HCT116 (cell line): Measurements from ENCODE around the gene UTP20. TPM values are rescaled to one million over a fixed set of nuclear protein-coding genes. Genes with fewer than 3 reads are reported as not detected.

Experiments
- ATAC-seq: fragments of 200-7000 bp; cut with Tn5 transposase; 2 replicates; pipeline ENCODE4 v1.9.1; 2020; ENCODE audit warnings: mild to moderate bottlenecking, moderate library complexity
- BruUV-seq: library from RNA; stranded (reverse); fragments of 400-500 nt; replicated peaks from 2 replicates; lab custom pipeline; 2021; lab: Mats Ljungman, UMichigan
- CTCF ChIA-PET: fragments of 300-600 bp; sonication (Branson Sonifier 250); formaldehyde crosslinking; loops from one replicate; lab custom pipeline; 2021; ENCODE audit warnings: antibody characterized with exemption; lab: Charles Lee
- POLR2A ChIA-PET: fragments of 300-600, 350-600 bp; sonication (Branson Sonifier 250); formaldehyde crosslinking; loops from one replicate; lab custom pipeline; 2021; ENCODE audit warnings: antibody characterized with exemption; lab: Charles Lee
- RAD21 ChIA-PET, 2 experiments: fragments of 300-600 bp; sonication (Branson Sonifier 250); formaldehyde crosslinking; loops; one replicate each; lab custom pipeline; 2023; ENCODE audit warnings: low total read pairs in 2 of 2; ENCODE audit not compliant: uncharacterized antibody in 2 of 2, unreplicated experiment in 2 of 2, low non-redundant PET in 1 of 2; lab: Charles Lee
- DNase-seq: peaks from one replicate; pipeline ENCODE4 v3.0.0-alpha.2; 2010; ENCODE audit warnings: low read depth, low spot score
- H2AFZ ChIP-seq: fragments of 200-600 bp; shearing (Covaris generic), sonication (generic); 2 replicates; pipeline ENCODE4 v1.6.1; 2017; ENCODE audit warnings: low read depth, mixed run types, mixed read lengths, antibody characterized with exemption, low read length; ENCODE audit not compliant: poor library complexity, severe bottlenecking
- H3K27ac ChIP-seq: 2 replicates; pipeline ENCODE4 v1.5.1; 2012; ENCODE audit warnings: low read depth, low read length
- H3K27me3 ChIP-seq: fragments of 200-600 bp; sonication (generic); 2 replicates; pipeline ENCODE4 v1.6.1; 2016; ENCODE audit warnings: mixed run types, low read length, mixed read lengths; ENCODE audit not compliant: insufficient read depth
- H3K36me3 ChIP-seq, 2 experiments: fragments of 200-500 bp in 1 of 2; fragments of 200-600 bp in 1 of 2; sonication (Bioruptor generic) in 1 of 2; sonication (generic) in 1 of 2; 2 replicates each; pipeline versions ENCODE4 v1.5.1 to v1.6.1; 2014 to 2016; ENCODE audit warnings: low read length in 2 of 2, inconsistent platforms in 1 of 2, mixed read lengths in 1 of 2, mixed run types in 1 of 2; ENCODE audit not compliant: insufficient read depth in 2 of 2, control insufficient read depth in 1 of 2
- H3K4me1 ChIP-seq, 2 experiments: fragments of 200-600 bp in 1 of 2; sonication (generic) in 1 of 2; 2 replicates each; pipeline versions ENCODE4 v1.5.1 to v1.6.1; 2012 to 2017; ENCODE audit warnings: low read length in 2 of 2, inconsistent platforms in 1 of 2, mild to moderate bottlenecking in 1 of 2, mixed read lengths in 1 of 2, mixed run types in 1 of 2, moderate library complexity in 1 of 2; ENCODE audit not compliant: insufficient read depth in 2 of 2, control insufficient read depth in 1 of 2
- H3K4me2 ChIP-seq: fragments of 200-600 bp; sonication (generic); 2 replicates; pipeline ENCODE4 v1.6.1; 2017; ENCODE audit warnings: mixed run types, low read length, mixed read lengths
- H3K4me3 ChIP-seq, 2 experiments: fragments of 200-600 bp in 1 of 2; sonication (generic) in 1 of 2; replicated peaks in 1 of 2; 2 replicates each; pipeline ENCODE4 v1.5.1; 2011 to 2016; ENCODE audit warnings: low read length in 2 of 2, control low read depth in 1 of 2, low read depth in 1 of 2, mild to moderate bottlenecking in 1 of 2, mixed read lengths in 1 of 2, mixed run types in 1 of 2
- H3K79me2 ChIP-seq: fragments of 200-600 bp; sonication (generic); 2 replicates; pipeline ENCODE4 v1.6.1; 2017; ENCODE audit warnings: mild to moderate bottlenecking, mixed run types, low read length, moderate library complexity, mixed read lengths; ENCODE audit not compliant: insufficient read depth
- H3K9ac ChIP-seq: fragments of 200-600 bp; sonication (generic); 2 replicates; pipeline ENCODE4 v1.6.1; 2016; ENCODE audit warnings: low read length, mixed read lengths
- H3K9me2 ChIP-seq: fragments of 200-600 bp; sonication (generic), shearing (Covaris generic); 2 replicates; pipeline ENCODE4 v1.6.1; 2017; ENCODE audit warnings: mixed run types, mild to moderate bottlenecking, moderate library complexity; ENCODE audit not compliant: insufficient read depth
- H3K9me3 ChIP-seq, 2 experiments: fragments of 200-500 bp in 1 of 2; fragments of 200-600 bp in 1 of 2; sonication (Bioruptor generic) in 1 of 2; sonication (generic) in 1 of 2; 2 replicates each; pipeline ENCODE4 v1.6.1; 2014 to 2017; ENCODE audit warnings: low read length in 2 of 2, mixed read lengths in 2 of 2, inconsistent platforms in 1 of 2, low read depth in 1 of 2, mild to moderate bottlenecking in 1 of 2, mixed run types in 1 of 2, moderate library complexity in 1 of 2; ENCODE audit not compliant: control insufficient read depth in 1 of 2, insufficient read depth in 1 of 2
- H4K20me1 ChIP-seq: fragments of 200-600 bp; sonication (generic), shearing (Covaris generic); 2 replicates; pipeline ENCODE4 v1.6.1; 2017; ENCODE audit warnings: mixed run types, mild to moderate bottlenecking, moderate library complexity; ENCODE audit not compliant: insufficient read depth
- ATF3 ChIP-seq: IDR thresholded peaks from 2 replicates; pipeline ENCODE4 v1.6.1; 2012
- CBX3 ChIP-seq: IDR thresholded peaks from 2 replicates; pipeline ENCODE4 v1.6.1; 2012; ENCODE audit warnings: low read depth
- CEBPB ChIP-seq: IDR thresholded peaks from 2 replicates; pipeline ENCODE4 v1.6.1; 2012; ENCODE audit warnings: low read depth
- CTCF ChIP-seq, 3 experiments: fragments of 200-600 bp in 1 of 3; sonication (generic) in 1 of 3; IDR thresholded peaks in 2 of 3; conservative IDR thresholded peaks in 1 of 3; 2 replicates each; pipeline ENCODE4 v1.5.1; 2012 to 2017; ENCODE audit warnings: low read depth in 2 of 3, low read length in 2 of 3, antibody characterized with exemption in 1 of 3, borderline replicate concordance in 1 of 3, control low read depth in 1 of 3, mild to moderate bottlenecking in 1 of 3, mixed read lengths in 1 of 3, mixed run types in 1 of 3, moderate library complexity in 1 of 3; ENCODE audit not compliant: insufficient read depth in 1 of 3
- EZH2phosphoT487 ChIP-seq: fragments of 200-600 bp; IDR thresholded peaks from 2 replicates; pipeline ENCODE4 v1.6.1; 2018; ENCODE audit warnings: antibody characterized with exemption, borderline replicate concordance
- FOSL1 ChIP-seq: IDR thresholded peaks from 2 replicates; pipeline ENCODE4 v1.6.1; 2012; ENCODE audit warnings: low read depth
- MAX ChIP-seq: IDR thresholded peaks from 2 replicates; pipeline ENCODE4 v1.6.1; 2012
- POLR2AphosphoS5 ChIP-seq: IDR thresholded peaks from 2 replicates; pipeline ENCODE4 v1.6.1; 2011; ENCODE audit warnings: mild to moderate bottlenecking, low read depth, low read length, moderate library complexity
- RAD21 ChIP-seq: IDR thresholded peaks from 2 replicates; pipeline ENCODE4 v1.6.1; 2012; ENCODE audit warnings: low read depth, mild to moderate bottlenecking
- SIN3A ChIP-seq: IDR thresholded peaks from 2 replicates; pipeline ENCODE4 v1.6.1; 2012; ENCODE audit warnings: low read depth
- SRF ChIP-seq: IDR thresholded peaks from 2 replicates; pipeline ENCODE4 v1.6.1; 2012; ENCODE audit warnings: low read depth
- YY1 ChIP-seq: IDR thresholded peaks from 2 replicates; pipeline ENCODE4 v1.6.1; 2011; ENCODE audit warnings: low read length, low read depth, moderate library complexity, mild to moderate bottlenecking; ENCODE audit not compliant: insufficient replicate concordance; ENCODE audit errors: extremely low read depth
- ZBTB33 ChIP-seq: IDR thresholded peaks from 2 replicates; pipeline ENCODE4 v1.6.1; 2011; ENCODE audit warnings: mild to moderate bottlenecking, low read length, moderate library complexity; ENCODE audit not compliant: insufficient replicate concordance; ENCODE audit errors: extremely low read depth
- ZFX ChIP-seq: fragments of 450-650 bp; IDR thresholded peaks from 2 replicates; pipeline ENCODE4 v1.6.1; 2017
- intact Hi-C: fragments of 100-400 bp; cut with micrococcal nuclease; formaldehyde crosslinking; loops from 2 replicates; pipeline ENCODE4 v1.10.0; 2022
- total RNA-seq: library from RNA; stranded (reverse); gene quantifications from one replicate; pipeline ENCODE4 v1.2.1, GENCODE V29; 2021; ENCODE audit not compliant: unreplicated experiment

UTP20 gene
- total RNA-seq, 1 experiment from 2014 or later: 19.3 TPM

- TF ChIP-seq ZBTB33 (no peak), POLR2AphosphoS5 (peak; percentile 86), CBX3 (no peak), EZH2phosphoT487 (no peak)
- TF ChIP-seq, all 23 proteins: peak for 5
These were observed at the start of gene UTP20 (continued) for GRCh38 chr12:101280006-101280505.

- H3K4me3 ChIP-seq: no peak overlapping the region
- H3K36me3 ChIP-seq: no peaks in the 10 kb centered on the region
- DNase-seq (no peak), ATAC-seq (no peak)
- H3K4me1 ChIP-seq: no peaks in the 10 kb centered on the region
- H3K4me2 ChIP-seq: no peak overlapping the region
- intact Hi-C loops: no loop called here
- no peak overlapping the region for H2AFZ ChIP-seq
- no TSS peak for BruUV-seq
- H3K9me3 ChIP-seq: no peaks in the 10 kb centered on the region
- TF ChIP-seq EZH2phosphoT487: no peak
- no peak for TF ChIP-seq RAD21
- TF ChIP-seq ZBTB33: no peak
- TF ChIP-seq SIN3A: no peak
- no peak for TF ChIP-seq SRF
- TF ChIP-seq MAX: no peak
- TF ChIP-seq YY1: no peak
- TF ChIP-seq CTCF (IDR thresholded peaks at IDR 0.05 in 2 of 3, conservative IDR thresholded peaks at IDR 0.05 in 1 of 3; ENCODE audit: borderline replicate concordance in 1 of 3, insufficient read depth in 1 of 3, low read depth in 2 of 3, low read length in 2 of 3): no peak
- no peak for TF ChIP-seq CEBPB
- TF ChIP-seq FOSL1: no peak
- no peak for TF ChIP-seq POLR2AphosphoS5
- no peak for TF ChIP-seq ATF3
- TF ChIP-seq ZFX: no peak
- no peaks in the 10 kb centered on the region for H4K20me1 ChIP-seq
- ChIA-PET POLR2A (no interaction called here), CTCF (no interaction called here), RAD21 (no interaction called here)
- no peak overlapping the region for H3K9ac ChIP-seq
- H3K9me2 ChIP-seq: no peaks in the 10 kb centered on the region
- H3K27ac ChIP-seq: no peak overlapping the region
- no peaks in the 10 kb centered on the region for H3K79me2 ChIP-seq
- H3K27me3 ChIP-seq: no peaks in the 10 kb centered on the region
These were observed 49.4 kb upstream of the UTP20 start for GRCh38 chr12:101230547-101230946.
